Measurements from ENCODE around the gene ZNF202.
"Not testable (repeated sequence)": the region's sequence is repeated elsewhere in the genome, so short reads cannot be mapped to it uniquely, and the experiment has no call there.

Gene ZNF202

DNA sequence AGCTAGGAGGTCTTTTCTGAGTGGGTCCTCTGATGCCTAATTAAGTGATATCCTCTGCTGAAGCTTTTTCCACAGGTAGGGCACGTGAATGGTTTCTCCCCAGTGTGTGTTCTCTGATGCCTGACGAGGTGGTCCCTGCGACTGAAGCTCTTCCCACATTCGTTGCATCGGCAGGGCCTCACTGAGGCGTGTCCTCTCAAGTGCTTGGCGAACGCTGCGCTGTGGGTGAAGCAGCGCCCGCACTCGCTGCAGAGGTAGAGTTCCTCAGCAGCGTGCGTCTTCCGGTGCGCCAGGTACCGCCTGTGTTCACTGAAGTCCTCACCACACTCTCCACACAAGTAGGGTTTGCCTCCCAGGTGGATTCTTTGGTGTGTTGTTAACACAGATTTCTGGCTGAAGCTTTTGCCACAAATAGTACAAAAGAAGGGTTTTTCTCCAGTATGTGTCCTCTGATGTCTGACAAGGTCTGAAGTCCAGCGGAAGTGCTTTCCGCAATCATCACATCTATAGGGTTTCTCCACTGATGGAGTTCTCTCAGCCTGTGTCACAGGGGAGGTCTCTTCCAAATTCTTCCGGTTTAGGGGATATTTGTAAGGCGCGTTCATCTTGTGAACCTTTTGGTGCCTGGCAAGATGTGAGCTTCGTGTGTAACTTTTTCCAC lies 15.3 kb downstream of the ZNF202 start:
- no peak for DNase-seq (ENCODE audit: low spot score)
- TF ChIP-seq, protein P1, sequence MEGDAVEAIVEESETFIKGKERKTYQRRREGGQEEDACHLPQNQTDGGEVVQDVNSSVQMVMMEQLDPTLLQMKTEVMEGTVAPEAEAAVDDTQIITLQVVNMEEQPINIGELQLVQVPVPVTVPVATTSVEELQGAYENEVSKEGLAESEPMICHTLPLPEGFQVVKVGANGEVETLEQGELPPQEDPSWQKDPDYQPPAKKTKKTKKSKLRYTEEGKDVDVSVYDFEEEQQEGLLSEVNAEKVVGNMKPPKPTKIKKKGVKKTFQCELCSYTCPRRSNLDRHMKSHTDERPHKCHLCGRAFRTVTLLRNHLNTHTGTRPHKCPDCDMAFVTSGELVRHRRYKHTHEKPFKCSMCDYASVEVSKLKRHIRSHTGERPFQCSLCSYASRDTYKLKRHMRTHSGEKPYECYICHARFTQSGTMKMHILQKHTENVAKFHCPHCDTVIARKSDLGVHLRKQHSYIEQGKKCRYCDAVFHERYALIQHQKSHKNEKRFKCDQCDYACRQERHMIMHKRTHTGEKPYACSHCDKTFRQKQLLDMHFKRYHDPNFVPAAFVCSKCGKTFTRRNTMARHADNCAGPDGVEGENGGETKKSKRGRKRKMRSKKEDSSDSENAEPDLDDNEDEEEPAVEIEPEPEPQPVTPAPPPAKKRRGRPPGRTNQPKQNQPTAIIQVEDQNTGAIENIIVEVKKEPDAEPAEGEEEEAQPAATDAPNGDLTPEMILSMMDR (IDR thresholded peaks at IDR 0.05; ENCODE audit: borderline replicate concordance, control extremely low read depth, extremely low read depth, insufficient read depth, missing control alignments) = no peak
- in situ Hi-C loops (cut with MboI; ENCODE audit: low sequenced_read_pairs, unreplicated experiment) = no loop called here

DNA sequence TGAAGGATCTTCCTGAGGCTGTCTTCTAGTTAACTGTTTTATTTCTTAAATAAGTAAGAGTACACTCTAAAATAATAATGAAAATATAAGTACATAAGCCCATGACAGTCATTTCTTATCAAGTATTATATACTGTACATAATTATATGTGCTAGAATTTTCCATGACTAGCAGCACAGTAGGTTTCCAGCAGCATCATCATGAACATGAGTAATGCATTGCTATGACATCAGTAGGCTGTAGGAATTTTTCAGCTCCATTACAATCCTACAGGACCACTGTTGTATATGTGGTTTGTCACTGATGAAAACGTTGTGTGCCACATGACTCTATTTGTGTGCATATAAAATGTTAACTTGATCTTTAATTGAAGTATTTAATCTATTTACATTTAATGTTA lies 22.0 kb downstream of the ZNF202 start:
- in situ Hi-C loops (cut with MboI; ENCODE audit: low sequenced_read_pairs, unreplicated experiment) = no loop called here
- TF ChIP-seq, protein P1 (IDR thresholded peaks at IDR 0.05; ENCODE audit: borderline replicate concordance, control extremely low read depth, extremely low read depth, insufficient read depth, missing control alignments) = no peak
- DNase-seq (ENCODE audit: low spot score) = no peak

DNA sequence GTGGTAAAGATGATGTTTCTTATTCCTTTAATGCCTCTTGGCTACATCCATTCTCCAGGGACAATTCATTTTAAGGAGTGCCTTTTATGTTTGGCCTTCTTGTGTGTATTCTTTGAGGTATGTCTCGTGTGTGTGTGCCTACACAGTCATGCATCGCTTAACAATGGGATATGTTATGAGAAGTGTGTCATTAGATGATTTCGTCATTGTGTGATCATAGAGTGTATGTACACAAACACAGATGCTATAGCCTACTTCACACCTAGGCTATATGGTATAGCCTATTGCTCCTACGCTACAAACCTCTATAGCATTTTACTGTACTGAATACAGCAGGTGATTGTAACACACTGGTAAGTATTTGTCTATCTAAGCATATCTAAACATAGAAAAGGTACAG lies 23.0 kb downstream of the ZNF202 start:
- in situ Hi-C loops (cut with MboI; ENCODE audit: low sequenced_read_pairs, unreplicated experiment) = no loop called here
- TF ChIP-seq, protein P1 (IDR thresholded peaks at IDR 0.05; ENCODE audit: borderline replicate concordance, control extremely low read depth, extremely low read depth, insufficient read depth, missing control alignments) = no peak
- DNase-seq (ENCODE audit: low spot score) = no peak

DNA sequence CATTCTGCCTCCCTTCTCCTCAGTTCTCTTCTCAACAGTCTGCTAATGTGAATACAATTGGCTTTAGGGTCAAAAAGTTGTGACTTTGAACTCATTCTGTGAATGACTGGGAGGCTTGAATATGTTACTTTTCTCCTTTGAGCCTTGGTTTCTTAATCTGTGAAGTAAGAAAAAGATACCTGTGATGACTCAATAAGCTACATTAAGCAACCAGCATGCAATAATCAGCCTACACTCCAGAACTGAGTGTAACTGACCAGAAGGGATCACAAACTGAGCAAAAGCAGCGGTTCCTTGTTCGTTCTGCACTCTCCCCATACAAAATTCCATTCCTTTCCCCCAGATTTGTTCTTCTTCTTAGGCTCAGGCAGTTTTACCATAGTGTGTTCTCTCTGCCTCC lies 23.4 kb downstream of the ZNF202 start:
- in situ Hi-C loops (cut with MboI; ENCODE audit: low sequenced_read_pairs, unreplicated experiment) = no loop called here
- TF ChIP-seq, protein P1 (IDR thresholded peaks at IDR 0.05; ENCODE audit: borderline replicate concordance, control extremely low read depth, extremely low read depth, insufficient read depth, missing control alignments) = no peak
- DNase-seq (ENCODE audit: low spot score) = no peak

DNA sequence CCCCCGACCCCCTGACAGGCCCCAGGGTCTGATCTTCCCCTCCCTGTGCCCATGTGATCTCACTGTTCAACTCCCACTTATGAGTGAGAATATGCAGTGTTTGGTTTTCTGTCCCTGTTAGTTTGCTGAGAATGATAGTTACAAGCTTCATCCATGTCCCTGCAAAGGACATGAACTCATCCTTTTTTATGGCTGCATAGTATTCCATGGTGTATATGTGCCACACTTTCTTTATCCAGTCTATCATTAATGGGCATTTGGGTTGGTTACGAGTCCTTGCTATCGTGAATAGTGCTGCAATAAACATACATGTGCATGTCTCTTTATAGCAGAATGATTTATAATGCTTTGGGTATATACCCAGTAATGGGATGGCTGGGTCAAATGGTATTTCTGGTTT lies 28.8 kb downstream of the ZNF202 start:
- in situ Hi-C loops (cut with MboI; ENCODE audit: low sequenced_read_pairs, unreplicated experiment); DNase-seq (ENCODE audit: low spot score): not testable (repeated sequence)

DNA sequence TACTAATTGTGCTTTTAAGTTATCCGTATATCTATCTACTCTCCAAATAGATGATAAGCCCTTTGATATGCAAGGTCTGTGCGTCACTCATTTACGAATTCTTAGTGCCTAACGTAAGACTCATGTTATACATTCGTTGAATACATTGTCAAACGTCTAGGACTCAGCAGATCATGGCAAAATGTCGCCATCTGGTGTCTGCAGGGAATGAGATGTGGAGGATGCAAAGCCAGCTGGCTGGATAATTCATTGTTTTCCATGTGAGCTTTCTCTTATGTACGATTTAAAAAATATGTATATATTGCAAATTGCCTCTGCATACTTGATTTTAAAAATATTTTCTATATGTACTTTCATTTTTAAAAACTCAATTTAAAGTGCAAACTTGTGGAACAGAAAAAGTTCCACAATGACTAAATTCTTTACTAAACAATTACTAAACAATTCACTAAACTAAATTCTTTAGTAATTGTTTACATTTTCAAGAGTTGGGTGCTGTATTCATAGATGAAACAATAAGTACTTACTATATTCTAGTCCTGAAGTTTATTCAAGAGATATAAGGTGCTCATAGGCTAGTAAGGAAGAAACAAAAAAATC lies 33.8 kb downstream of the ZNF202 start:
- in situ Hi-C loops (cut with MboI; ENCODE audit: low sequenced_read_pairs, unreplicated experiment) = loop anchor here (10.0 kb wide), 1 partner anchor 63 kb away; no protein-coding TSS in a partner anchor
- TF ChIP-seq, protein P1 (IDR thresholded peaks at IDR 0.05; ENCODE audit: borderline replicate concordance, control extremely low read depth, extremely low read depth, insufficient read depth, missing control alignments) = peak; percentile 59
- DNase-seq (ENCODE audit: low spot score) = peak; percentile 62

DNA sequence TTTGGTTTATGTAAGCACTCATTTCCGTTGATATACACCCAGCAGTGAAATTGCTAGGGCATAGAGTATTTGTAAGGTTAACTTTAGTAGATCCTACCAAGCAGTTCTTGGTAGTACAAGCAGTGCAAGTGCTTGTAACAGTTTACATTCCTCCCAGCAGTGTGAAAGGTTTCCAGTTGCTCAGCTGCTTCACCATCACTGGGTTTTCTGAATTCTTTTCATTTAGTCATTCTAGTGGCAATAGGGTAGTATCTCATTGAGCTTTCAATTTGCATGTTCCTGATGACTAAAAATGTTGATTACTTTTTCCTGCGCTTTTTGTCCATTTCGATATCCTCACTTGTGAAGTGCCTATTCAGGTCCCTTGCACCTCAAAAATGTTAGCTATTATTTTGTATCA lies 34.3 kb downstream of the ZNF202 start:
- no peak for DNase-seq (ENCODE audit: low spot score)
- TF ChIP-seq, protein P1 (IDR thresholded peaks at IDR 0.05; ENCODE audit: borderline replicate concordance, control extremely low read depth, extremely low read depth, insufficient read depth, missing control alignments) = no peak
- in situ Hi-C loops (cut with MboI; ENCODE audit: low sequenced_read_pairs, unreplicated experiment) = loop anchor here (10.0 kb wide), 1 partner anchor 62 kb away; no protein-coding TSS in a partner anchor
